GM12872 (cell line): Measurements from ENCODE around the gene MMD2.

Experiments
- TF ChIP-seq, protein P1 (sequence below): IDR thresholded peaks from 3 replicates; pipeline ENCODE4 v1.5.1; 2011; ENCODE audit warnings: low read depth, mild to moderate bottlenecking, low read length, moderate library complexity; ENCODE audit not compliant: insufficient read depth

MMD2 gene, protein sequence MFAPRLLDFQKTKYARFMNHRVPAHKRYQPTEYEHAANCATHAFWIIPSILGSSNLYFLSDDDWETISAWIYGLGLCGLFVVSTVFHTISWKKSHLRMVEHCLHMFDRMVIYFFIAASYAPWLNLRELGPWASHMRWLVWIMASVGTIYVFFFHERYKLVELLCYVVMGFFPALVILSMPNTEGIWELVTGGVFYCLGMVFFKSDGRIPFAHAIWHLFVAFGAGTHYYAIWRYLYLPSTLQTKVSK

DNA sequence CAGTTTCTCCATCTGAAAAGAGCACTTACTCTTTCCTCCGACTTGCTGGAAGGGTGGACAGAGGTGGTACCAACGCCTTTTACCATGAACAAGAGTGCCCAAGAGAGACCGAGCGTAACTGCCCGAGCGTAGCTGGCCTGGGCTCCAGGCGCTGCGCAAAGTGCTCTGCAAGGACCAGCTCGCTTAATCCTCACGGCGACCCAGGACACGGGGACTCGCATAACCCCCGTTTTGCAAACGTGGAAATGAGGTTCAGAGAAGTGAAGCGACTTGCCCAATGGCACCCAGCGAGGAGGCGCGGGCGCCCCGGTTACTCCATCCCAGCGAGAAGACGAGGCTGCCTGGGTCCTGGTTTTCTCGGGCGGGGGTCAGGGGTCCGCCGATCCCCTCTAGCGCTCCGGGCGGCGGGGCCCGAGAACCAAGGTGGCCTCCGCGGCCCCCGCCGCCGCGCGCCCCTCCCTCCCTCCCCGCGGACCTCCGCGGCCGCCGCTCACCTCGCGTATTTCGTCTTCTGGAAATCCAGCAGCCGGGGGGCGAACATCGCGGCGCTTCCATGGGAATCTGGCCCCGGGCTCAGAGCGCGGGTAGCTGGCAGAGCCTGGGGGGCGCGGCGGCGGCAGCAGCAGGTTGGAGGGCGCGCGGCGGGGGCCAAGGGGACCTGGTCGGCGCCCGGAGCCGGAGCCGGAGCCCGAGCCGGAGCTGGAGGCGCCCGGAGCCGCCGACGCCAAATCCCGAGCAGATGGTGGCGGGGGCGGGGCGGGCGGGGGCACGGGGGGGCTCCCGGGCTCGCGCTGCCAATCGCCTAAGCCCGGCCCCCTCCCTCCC, at the start of gene MMD2:
Gene MMD2, minus strand, starts transcription at position 711 of the 825 bp plus-strand sequence. Its CDS starts 170 bp downstream, at position 541.
- TF ChIP-seq, protein P1, sequence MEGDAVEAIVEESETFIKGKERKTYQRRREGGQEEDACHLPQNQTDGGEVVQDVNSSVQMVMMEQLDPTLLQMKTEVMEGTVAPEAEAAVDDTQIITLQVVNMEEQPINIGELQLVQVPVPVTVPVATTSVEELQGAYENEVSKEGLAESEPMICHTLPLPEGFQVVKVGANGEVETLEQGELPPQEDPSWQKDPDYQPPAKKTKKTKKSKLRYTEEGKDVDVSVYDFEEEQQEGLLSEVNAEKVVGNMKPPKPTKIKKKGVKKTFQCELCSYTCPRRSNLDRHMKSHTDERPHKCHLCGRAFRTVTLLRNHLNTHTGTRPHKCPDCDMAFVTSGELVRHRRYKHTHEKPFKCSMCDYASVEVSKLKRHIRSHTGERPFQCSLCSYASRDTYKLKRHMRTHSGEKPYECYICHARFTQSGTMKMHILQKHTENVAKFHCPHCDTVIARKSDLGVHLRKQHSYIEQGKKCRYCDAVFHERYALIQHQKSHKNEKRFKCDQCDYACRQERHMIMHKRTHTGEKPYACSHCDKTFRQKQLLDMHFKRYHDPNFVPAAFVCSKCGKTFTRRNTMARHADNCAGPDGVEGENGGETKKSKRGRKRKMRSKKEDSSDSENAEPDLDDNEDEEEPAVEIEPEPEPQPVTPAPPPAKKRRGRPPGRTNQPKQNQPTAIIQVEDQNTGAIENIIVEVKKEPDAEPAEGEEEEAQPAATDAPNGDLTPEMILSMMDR, result no peak

DNA sequence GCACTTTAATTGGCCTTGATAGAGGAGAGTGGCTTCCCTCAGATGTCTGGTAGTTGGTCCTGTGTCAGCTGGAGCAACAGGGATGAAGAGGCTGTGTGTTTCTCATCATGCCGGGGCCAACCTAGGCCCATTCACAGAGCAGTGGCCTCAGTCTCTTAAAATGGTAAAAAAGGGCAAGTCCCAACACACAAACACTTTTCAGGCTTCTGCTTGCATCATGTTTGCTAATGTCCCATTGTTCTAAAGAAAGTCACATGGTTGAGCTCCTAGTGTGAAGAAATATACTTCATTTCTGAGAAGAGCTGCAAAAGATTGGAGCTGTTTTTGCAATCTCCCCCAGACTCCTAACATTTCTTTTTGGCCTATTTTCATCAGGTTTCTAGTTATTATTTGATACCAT, 46.1 kb upstream of the MMD2 start:
- TF ChIP-seq, protein P1, result no peak

DNA sequence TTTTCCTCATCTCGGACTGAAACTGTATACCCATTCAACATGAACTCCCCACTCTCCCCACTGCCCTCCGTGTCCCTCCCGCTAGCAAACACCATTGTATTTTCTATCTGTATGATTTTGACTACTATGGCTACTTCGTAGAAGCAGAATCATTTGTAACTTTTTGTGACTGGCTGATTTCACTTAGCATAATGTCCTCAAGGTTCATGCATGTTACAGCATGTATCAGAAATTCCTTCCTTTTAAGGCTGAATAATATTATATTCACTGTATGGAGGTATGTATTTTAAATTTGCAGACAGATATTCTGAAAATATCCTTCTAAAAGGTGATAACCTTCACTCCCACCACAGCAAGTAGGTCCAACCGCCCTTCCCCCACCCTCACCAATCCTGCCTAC, 42.9 kb upstream of the MMD2 start:
- TF ChIP-seq, protein P1, result no peak

DNA sequence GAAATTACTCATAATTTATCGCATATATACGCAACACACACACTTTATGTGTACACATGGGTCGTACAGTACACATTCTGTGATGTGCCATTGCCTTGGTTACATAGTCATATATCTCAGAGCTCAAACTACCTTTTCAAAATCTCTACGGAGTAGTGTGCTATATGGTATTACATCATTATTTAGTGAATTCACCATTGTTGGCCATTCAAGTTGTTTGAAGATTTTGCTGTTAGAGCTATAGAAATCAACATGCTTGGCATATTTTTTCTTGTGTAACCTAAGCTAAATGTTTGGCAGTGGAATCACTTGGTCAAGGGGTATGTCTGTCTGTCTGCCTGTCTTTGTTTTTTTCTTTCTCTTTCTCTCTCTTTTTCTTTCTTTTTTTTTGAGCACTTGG, 42.0 kb upstream of the MMD2 start:
- TF ChIP-seq, protein P1, result no peak

DNA sequence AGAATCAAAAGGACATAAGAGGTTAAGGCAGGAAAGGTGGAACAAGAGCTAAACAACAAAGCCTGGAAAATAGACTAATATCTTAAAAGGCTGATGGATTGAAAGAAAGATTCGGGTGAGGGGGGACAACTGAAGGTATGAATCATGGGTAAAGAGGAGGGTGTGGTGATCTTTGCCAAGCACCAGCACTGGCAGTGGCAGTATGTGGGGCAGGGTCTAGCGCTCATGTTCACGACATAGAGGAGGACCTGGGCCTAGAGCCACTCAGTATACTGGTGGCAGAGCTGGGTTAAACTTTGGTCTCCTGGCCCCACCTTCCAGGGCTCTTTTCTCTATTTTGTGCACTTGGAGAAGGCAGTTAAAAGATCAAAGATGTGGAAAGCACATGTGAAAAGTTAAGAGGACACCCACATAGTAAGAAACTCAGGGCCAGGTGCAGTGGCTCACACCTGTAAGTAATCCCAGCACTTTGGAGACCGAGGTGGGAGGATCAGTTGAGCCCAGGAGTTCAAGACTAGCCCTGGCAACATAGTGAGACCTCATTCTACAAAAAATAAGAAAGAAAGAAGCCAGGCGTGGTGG, 40.5 kb upstream of the MMD2 start:
- TF ChIP-seq, protein P1, result no peak

DNA sequence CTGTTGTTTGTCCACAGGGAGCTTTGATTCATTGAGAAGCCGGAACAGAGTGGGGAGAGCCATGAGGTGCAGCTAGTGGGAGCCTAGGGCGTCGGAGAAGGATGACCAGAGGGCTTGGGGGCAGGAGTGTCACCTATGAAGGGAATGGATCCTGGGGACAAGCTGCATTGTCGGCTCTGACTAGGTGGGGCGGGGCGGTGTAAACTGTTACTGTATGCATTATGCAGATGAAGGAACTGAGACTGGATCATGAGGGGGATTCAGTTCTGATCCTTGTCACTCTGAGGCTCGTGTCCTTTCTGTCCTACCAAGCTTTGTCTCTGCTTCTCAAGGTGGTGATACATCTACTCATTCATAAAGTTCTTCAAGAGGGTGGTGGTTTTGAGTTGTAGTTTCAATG, 39.9 kb upstream of the MMD2 start:
- TF ChIP-seq, protein P1, result no peak

DNA sequence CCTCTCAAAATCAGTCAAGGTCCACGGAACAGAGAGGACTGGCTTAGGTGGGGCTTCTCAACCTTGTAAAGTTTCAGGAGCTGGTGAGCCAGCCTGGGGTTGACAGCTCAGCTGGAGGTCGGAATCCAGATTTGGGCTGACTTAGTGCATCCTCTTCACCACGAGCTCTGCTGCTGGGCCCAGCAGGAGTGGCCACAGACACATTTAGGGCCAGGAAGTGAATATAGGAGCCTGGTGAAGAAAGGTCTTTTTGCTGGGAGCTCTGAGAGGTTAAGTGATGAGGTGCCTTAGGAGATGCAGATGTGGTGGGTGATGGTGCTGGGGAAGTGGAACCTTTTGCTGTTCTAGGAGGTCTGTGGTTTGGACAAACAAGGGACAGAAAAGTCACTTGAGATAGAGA, 39.3 kb upstream of the MMD2 start:
- TF ChIP-seq, protein P1, result no peak
